A549 (cell line): ENCODE data around the gene SPSB4.

ENCODE experiments used
- E2F6 ChIP-seq: IDR thresholded peaks from 2 replicates; pipeline ENCODE4 v1.6.1; 2012; ENCODE audit warnings: low read depth, borderline replicate concordance
- FOSL2 ChIP-seq, 2 experiments: fragments of 450-650 bp in 1 of 2; fragments of >200 bp in 1 of 2; sonication (Bioruptor Twin) in 1 of 2; formaldehyde crosslinking; IDR thresholded peaks; 2 replicates each; pipeline versions ENCODE4 v1.5.0 to v1.6.1; 2016 to 2020; ENCODE audit warnings: mild to moderate bottlenecking in 1 of 2, moderate library complexity in 1 of 2
- JUN ChIP-seq, 2 experiments: fragments of >200 bp; sonication (Bioruptor Twin); formaldehyde crosslinking; IDR thresholded peaks; 2 replicates in 1 of 2; 3 replicates in 1 of 2; pipeline ENCODE4 v1.6.1; 2016 to 2017
- MAFK ChIP-seq: fragments of 450-650 bp; IDR thresholded peaks from 2 replicates; pipeline ENCODE4 v1.6.1; 2014; ENCODE audit not compliant: partially characterized antibody
- MAZ ChIP-seq: fragments of 150-350 bp; IDR thresholded peaks from 2 replicates; pipeline ENCODE4 v1.6.1; 2014; ENCODE audit warnings: antibody characterized with exemption, low read depth, low read length, borderline replicate concordance
- MYC ChIP-seq: IDR thresholded peaks from 2 replicates; pipeline ENCODE4 v1.6.1; 2012; ENCODE audit warnings: mild to moderate bottlenecking, inconsistent platforms, low read length, improper control_type of control experiment, borderline replicate concordance
- NPAS2 ChIP-seq: fragments of 250-450 bp; sonication (Bioruptor Pico); IDR thresholded peaks from 2 replicates; pipeline ENCODE4 v1.8.0; 2022; ENCODE audit warnings: mild to moderate bottlenecking, moderate library complexity, borderline replicate concordance
- POLR2A ChIP-seq: IDR thresholded peaks from 2 replicates; pipeline ENCODE4 v1.6.1; 2012; ENCODE audit warnings: mild to moderate bottlenecking, low read length
- REST ChIP-seq: fragments of 200-600 bp; sonication (generic); IDR thresholded peaks from 2 replicates; pipeline ENCODE4 v1.6.1; 2016; ENCODE audit warnings: antibody characterized with exemption, mild to moderate bottlenecking, moderate library complexity
- TF ChIP-seq, protein P1 (sequence below): fragments of >200 bp; sonication (Bioruptor Twin); formaldehyde crosslinking; IDR thresholded peaks from 3 replicates; pipeline ENCODE4 v1.6.1; 2016
- TF ChIP-seq, protein P2 (sequence below): fragments of >200 bp; sonication (Bioruptor Twin); formaldehyde crosslinking; IDR thresholded peaks from 3 replicates; pipeline ENCODE4 v1.5.1; 2016

GRCh38 chr3:141078200-141078599 lies 27.1 kb downstream of the SPSB4 start:
- TF ChIP-seq, protein P1, sequence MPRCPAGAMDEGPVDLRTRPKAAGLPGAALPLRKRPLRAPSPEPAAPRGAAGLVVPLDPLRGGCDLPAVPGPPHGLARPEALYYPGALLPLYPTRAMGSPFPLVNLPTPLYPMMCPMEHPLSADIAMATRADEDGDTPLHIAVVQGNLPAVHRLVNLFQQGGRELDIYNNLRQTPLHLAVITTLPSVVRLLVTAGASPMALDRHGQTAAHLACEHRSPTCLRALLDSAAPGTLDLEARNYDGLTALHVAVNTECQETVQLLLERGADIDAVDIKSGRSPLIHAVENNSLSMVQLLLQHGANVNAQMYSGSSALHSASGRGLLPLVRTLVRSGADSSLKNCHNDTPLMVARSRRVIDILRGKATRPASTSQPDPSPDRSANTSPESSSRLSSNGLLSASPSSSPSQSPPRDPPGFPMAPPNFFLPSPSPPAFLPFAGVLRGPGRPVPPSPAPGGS = no peak
- TF ChIP-seq, protein P2, sequence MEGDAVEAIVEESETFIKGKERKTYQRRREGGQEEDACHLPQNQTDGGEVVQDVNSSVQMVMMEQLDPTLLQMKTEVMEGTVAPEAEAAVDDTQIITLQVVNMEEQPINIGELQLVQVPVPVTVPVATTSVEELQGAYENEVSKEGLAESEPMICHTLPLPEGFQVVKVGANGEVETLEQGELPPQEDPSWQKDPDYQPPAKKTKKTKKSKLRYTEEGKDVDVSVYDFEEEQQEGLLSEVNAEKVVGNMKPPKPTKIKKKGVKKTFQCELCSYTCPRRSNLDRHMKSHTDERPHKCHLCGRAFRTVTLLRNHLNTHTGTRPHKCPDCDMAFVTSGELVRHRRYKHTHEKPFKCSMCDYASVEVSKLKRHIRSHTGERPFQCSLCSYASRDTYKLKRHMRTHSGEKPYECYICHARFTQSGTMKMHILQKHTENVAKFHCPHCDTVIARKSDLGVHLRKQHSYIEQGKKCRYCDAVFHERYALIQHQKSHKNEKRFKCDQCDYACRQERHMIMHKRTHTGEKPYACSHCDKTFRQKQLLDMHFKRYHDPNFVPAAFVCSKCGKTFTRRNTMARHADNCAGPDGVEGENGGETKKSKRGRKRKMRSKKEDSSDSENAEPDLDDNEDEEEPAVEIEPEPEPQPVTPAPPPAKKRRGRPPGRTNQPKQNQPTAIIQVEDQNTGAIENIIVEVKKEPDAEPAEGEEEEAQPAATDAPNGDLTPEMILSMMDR = no peak
- TF ChIP-seq MYC (no peak), MAFK (no peak), REST (no peak), POLR2A (no peak), E2F6 (no peak), FOSL2 (IDR thresholded peaks at IDR 0.05) (no peak), FOSL2 (CRISPR knock-in tag; IDR thresholded peaks at IDR 0.05) (no peak), MAZ (no peak), NPAS2 (CRISPR knock-in tag) (no peak), JUN (IDR thresholded peaks at IDR 0.05) (no peak)
